ENCODE measurements around the gene TPM4.
"Not testable (repeated sequence)": the region's sequence is repeated elsewhere in the genome, so short reads cannot be mapped to it uniquely, and the experiment has no call there.

The TPM4 gene

DNA sequence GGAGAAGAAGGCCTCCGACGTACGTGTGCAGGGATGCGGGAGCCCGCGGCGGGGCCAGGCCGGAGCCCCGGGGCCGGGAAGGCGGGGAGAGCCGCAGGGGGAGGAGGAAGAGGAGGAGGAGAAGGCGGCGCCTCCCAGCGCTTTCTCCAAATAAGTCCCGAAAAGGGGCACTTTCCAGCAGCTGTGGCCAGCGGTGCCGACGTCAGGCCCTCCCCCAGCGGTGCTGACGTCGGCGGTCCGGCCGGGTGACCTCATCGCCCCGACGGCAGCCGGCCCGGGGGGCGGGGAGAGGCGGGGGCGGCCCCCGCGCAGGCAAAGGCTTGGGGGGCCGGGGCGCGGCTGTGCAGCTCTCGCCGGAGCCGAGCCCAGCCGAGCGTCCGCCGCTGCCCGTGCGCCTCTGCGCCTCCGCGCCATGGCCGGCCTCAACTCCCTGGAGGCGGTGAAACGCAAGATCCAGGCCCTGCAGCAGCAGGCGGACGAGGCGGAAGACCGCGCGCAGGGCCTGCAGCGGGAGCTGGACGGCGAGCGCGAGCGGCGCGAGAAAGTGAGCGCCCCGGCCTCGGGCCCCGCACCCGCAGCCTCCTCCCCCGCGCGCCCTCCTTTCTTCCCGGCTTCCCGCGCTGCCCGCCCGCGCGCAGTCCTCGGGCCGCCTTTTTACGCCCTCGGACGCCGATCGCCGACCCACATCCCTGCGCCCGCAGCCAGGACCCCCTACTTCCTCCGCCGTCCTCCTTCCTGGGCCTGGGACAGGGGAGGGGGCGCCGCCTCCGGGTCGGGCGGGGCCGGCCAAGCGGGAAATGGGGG, at the start of gene TPM4:
TPM4 (plus strand) TSS at position 342 of the 804 bp plus-strand sequence; CDS start at position 413, 71 bp downstream.
- DNase-seq = peak; percentile 91

- DNase-seq = no peak
These were observed 49.5 kb upstream of the TPM4 start for GRCh38 chr19:16026756-16027155.

GRCh38 chr19:16027528-16027927, 48.8 kb upstream of the TPM4 start:
- DNase-seq = no peak

GRCh38 chr19:16030155-16030554, 46.1 kb upstream of the TPM4 start:
- DNase-seq = not testable (repeated sequence)

- DNase-seq = no peak
These were observed 45.1 kb upstream of the TPM4 start for GRCh38 chr19:16030964-16031871.

GRCh38 chr19:16031872-16032200, 44.5 kb upstream of the TPM4 start:
- DNase-seq = no peak

GRCh38 chr19:16032509-16033135, 43.7 kb upstream of the TPM4 start:
- no peak for DNase-seq

GRCh38 chr19:16033136-16033530, 43.2 kb upstream of the TPM4 start:
- DNase-seq = no peak

- DNase-seq = no peak
These were observed 42.6 kb upstream of the TPM4 start for GRCh38 chr19:16033721-16034120.

GRCh38 chr19:16034180-16034579, 42.1 kb upstream of the TPM4 start:
- DNase-seq = no peak

- no peak for DNase-seq
These were observed 41.2 kb upstream of the TPM4 start for GRCh38 chr19:16034958-16035560.

GRCh38 chr19:16035601-16036297, 40.5 kb upstream of the TPM4 start:
- no peak for DNase-seq

- DNase-seq = no peak
These were observed 39.8 kb upstream of the TPM4 start for GRCh38 chr19:16036397-16036925.

DNA sequence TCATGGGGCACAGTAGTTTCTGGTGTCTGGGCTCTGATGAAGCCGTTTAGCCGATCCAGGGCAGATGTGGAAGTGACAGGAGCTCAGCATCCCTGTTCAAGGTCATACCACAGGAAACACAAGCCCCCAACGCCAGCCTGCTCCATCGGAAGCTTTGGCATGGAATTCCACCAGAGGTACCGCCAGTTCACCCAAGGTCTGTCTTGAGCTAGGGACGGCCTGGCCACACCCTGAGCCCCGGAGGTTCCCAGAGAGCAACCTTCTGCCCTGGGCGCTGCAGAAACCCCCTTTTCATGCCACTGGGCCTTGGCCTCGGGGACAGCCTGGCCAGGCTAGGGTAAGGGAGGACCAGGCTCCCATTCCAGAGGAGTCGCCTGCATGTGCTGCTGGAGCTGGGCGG, 39.4 kb upstream of the TPM4 start:
- DNase-seq = no peak

GRCh38 chr19:16037424-16038195, 38.7 kb upstream of the TPM4 start:
- DNase-seq = no peak

DNA sequence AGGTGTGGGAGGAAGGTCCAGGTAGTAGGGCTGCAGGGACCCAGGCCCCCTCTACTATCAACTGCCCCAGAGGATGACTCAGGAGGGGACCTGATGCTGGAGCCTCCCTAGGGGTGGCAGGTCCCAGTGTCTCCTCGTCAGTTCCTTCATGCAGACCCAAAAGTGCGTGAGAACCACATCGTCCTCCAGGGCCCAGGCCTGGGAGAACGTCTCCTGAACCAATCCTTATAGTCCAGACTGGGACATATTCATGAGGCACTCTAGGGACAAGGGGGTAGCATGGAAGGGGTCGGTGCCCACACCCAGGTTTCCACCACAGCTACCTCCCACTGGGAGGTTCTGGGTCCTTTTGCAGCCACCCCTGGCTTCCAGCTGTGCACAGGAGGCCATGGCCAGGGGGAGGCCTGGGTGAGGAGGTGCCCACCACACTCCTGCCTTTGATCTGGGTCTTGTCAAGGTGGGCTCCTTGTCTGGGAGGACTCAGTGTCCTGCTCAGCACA, 38.0 kb upstream of the TPM4 start:
- no peak for DNase-seq

DNA sequence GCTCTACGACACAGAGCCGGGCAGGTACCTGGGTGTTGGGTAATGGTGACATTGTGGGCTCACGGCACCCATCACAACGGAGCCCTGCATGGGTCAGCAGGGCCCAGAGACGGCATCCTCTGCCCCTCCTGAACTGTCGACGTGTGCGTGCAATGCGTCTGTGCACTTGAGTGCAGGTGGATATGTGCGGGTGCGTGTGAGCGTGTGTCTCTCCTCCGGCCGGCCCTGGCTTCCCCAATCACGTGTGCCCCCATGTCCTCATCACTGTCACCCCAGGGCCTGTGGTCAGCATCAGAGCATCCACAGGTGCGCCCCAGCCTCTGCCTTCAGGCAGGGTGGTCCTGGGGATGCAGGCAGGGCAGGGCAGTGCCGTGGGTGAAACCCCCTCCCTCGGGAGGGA, 37.2 kb upstream of the TPM4 start:
- DNase-seq = no peak

- DNase-seq = no peak
These were observed 36.8 kb upstream of the TPM4 start for GRCh38 chr19:16039545-16039944.

- no peak for DNase-seq
These were observed 35.7 kb upstream of the TPM4 start for GRCh38 chr19:16040642-16041041.

DNA sequence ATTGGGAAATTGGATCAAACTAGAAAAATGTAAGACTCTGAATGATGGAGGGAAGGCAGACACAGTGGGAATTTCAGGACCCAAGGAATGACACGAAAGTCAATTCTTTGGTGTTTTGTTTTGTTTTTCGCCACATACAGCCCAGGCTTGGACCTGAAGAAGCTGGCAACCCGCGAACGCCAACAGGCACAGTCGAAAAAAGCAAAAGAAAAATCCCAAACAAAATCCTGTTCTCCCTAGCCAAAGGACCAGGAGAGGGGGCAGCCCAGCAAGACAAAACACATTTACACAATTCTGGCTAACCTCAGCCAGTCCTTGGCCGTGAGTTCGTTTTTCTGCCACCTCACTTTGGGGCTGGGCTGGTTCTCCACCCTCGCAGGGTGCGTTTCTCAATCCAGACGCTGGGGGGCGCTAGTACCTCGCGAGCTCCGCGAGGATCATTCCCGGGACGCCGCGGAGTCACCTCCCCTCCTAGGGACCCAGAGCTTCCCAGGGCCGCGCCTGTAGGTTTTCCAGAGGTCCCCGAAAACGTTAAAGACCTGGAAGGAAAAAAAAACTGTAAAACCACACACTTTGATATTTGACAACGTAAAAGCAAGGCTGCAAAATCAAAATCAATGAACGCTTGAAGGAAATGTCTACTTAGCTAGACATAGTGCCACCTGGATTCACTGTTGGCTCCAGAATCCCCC, 34.9 kb upstream of the TPM4 start:
- peak; percentile 60 for DNase-seq

DNA sequence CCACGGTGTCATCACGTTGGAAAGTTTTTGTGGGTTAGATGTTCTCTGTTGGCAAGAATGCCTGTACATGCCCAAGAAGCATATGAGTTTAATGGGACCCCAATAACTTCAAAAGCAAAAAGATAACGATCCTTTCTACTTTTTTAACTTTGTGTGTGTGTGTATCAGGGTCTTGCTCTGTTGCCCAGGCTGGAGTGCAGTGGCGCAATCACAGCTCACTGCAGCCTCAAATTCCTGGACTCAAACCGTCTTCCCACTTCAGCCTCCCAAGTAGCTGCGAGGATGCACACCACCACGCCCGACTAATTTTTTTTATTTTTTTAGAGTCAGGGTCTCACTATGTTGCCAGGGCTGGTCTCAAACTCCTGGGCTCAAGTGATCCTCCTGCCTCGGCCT, 34.3 kb upstream of the TPM4 start:
- no peak for DNase-seq
